ENCODE measurements around the gene ESYT2. TPM values are rescaled to one million over a fixed set of nuclear protein-coding genes. Genes with fewer than 3 reads are reported as not detected.
A peak's percentile ranks its signal among the peaks of the same experiment; 100 is the strongest.

Gene ESYT2
- total RNA-seq, 2 donors from 2014 or later = 60.0 to 75.9 TPM

- Histone ChIP-seq H3K27ac (peak overlapping the region; percentile 96 to 98), H3K4me1 (peaks cover 0 to 93% of the 10 kb centered on the region in 2 donors), H3K9me3 (no peaks in the 10 kb centered on the region), H3K36me3 (no peaks in the 10 kb centered on the region), H3K27me3 (no peaks in the 10 kb centered on the region), H3K4me3 (peak overlapping the region in 1 of 2 donors; percentile 4)
- no peak for DNase-seq (ENCODE audit: low spot score)
- TF ChIP-seq CTCF (IDR thresholded peaks at IDR 0.05) = peak in 1 of 2 donors; percentile 28
Measured at GRCh38 chr7:158816995-158817394, 12.3 kb downstream of the ESYT2 start.

GRCh38 chr7:158816271-158816670 lies 13.0 kb downstream of the ESYT2 start:
- Histone ChIP-seq H3K36me3 (no peaks in the 10 kb centered on the region), H3K4me1 (peaks cover 0 to 93% of the 10 kb centered on the region in 2 donors), H3K9me3 (no peaks in the 10 kb centered on the region), H3K27ac (peak overlapping the region; percentile 96 to 98), H3K4me3 (peak overlapping the region in 1 of 2 donors; percentile 4), H3K27me3 (no peaks in the 10 kb centered on the region)
- DNase-seq (ENCODE audit: low spot score) = no peak
- no peak for TF ChIP-seq CTCF (IDR thresholded peaks at IDR 0.05)

- Histone ChIP-seq H3K4me3 (no peak overlapping the region), H3K27me3 (no peaks in the 10 kb centered on the region), H3K4me1 (peaks cover 0 to 91% of the 10 kb centered on the region in 2 donors), H3K9me3 (no peaks in the 10 kb centered on the region), H3K36me3 (no peaks in the 10 kb centered on the region), H3K27ac (peak overlapping the region; percentile 96 to 98)
- TF ChIP-seq CTCF (IDR thresholded peaks at IDR 0.05) = no peak
- no peak for DNase-seq (ENCODE audit: low spot score)
Measured at GRCh38 chr7:158815800-158816128, 13.5 kb downstream of the ESYT2 start.

- no peak for TF ChIP-seq CTCF (IDR thresholded peaks at IDR 0.05)
- peaks cover 0 to 91% of the 10 kb centered on the region in 2 donors for H3K4me1 ChIP-seq
- peak overlapping the region; percentile 96 to 98 for H3K27ac ChIP-seq
- H3K4me3 ChIP-seq = no peak overlapping the region
- no peaks in the 10 kb centered on the region for H3K36me3 ChIP-seq
- no peaks in the 10 kb centered on the region for H3K9me3 ChIP-seq
- H3K27me3 ChIP-seq = no peaks in the 10 kb centered on the region
- no peak for DNase-seq (ENCODE audit: low spot score)
Measured at GRCh38 chr7:158815083-158815799, 14.1 kb downstream of the ESYT2 start.

GRCh38 chr7:158814637-158815036 lies 14.7 kb downstream of the ESYT2 start:
- no peak overlapping the region for H3K4me3 ChIP-seq
- H3K36me3 ChIP-seq = no peaks in the 10 kb centered on the region
- H3K9me3 ChIP-seq = no peaks in the 10 kb centered on the region
- H3K27me3 ChIP-seq = no peaks in the 10 kb centered on the region
- H3K27ac ChIP-seq = peak overlapping the region; percentile 96 to 98
- H3K4me1 ChIP-seq = peaks cover 0 to 91% of the 10 kb centered on the region in 2 donors
- DNase-seq (ENCODE audit: low spot score) = no peak
- no peak for TF ChIP-seq CTCF (IDR thresholded peaks at IDR 0.05)

GRCh38 chr7:158812684-158813083 lies 16.6 kb downstream of the ESYT2 start:
- Histone ChIP-seq H3K4me3 (no peak overlapping the region), H3K36me3 (peaks cover 6% of the 10 kb centered on the region), H3K27me3 (no peaks in the 10 kb centered on the region), H3K9me3 (no peaks in the 10 kb centered on the region), H3K27ac (peak overlapping the region in 1 of 2 donors; percentile 77), H3K4me1 (peaks cover 0 to 75% of the 10 kb centered on the region in 2 donors)
- TF ChIP-seq CTCF (IDR thresholded peaks at IDR 0.05) = no peak
- no peak for DNase-seq (ENCODE audit: low spot score)

All from right atrium auricular region (tissue), 2 donors.